ENCODE data around the gene SH2D3A.

DNA sequence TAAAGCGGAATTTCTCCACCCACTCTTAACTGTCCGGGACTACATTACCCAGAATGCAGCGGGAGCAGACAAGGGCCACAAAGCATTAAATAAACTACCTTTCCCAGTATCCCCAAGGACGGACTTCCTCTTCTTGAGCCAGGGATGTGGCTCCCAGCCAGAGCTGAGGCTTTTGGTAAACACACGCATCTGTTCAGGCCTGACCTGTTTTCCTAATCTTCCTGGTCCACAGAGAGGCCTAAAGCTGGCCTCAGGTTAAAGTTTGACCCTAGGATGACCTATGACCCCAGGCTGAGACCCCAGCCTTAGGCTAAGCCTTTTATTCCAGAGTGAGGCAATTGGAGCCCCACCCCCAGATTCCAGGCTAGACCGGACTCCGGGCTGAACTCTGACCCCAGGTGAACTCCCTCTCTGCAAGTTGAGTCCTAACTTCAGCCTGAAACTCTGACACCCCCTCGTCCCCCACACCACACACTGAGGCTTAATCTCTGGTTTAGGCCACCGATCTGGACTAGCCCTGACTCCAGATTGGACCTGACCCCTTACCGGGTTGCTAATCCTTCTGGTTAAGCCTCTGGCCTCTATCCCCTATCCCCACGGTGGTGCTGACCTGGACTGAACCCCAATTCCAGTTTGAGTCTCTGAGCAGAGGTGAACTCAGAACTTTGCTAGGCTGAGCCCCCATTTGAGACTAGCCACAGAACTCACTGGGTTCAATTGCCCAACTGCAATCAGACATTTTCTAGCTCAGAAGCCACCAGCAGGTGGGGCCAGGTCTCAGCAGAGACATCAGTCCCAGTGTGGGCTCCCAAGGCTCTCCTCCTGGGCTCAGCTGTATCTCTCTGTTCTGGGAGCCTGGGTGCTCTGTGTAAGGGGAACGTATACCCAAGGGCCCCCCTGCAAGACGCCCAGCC lies 29.1 kb downstream of the SH2D3A start:
- TF ChIP-seq CTCF (IDR thresholded peaks at IDR 0.05; ENCODE audit: low read depth, low read length) (peak; percentile 47), POLR2A (IDR thresholded peaks at IDR 0.05; ENCODE audit: extremely low read depth, insufficient read length) (no peak)
